CD4-positive, alpha-beta T cell (primary cell): ENCODE data around the gene ZNF804B. TPM values are rescaled to one million over a fixed set of nuclear protein-coding genes. Genes with fewer than 3 reads are reported as not detected.

Experiments
- ATAC-seq: fragments of 200-7000 bp; cut with Tn5 transposase; one replicate; pipeline ENCODE4 v1.10.0; 2022; ENCODE audit warnings: mild to moderate bottlenecking; ENCODE audit not compliant: poor library complexity
- CTCF ChIA-PET: fragments of 350-600 bp; sonication (Branson Sonifier 250); formaldehyde crosslinking; loops from one replicate; lab custom pipeline; 2021; ENCODE audit warnings: antibody characterized with exemption, inconsistent platforms; lab: Charles Lee
- POLR2A ChIA-PET: fragments of 350-600 bp; sonication (Branson Sonifier 250); formaldehyde crosslinking; loops from one replicate; lab custom pipeline; 2021; ENCODE audit warnings: antibody characterized with exemption, inconsistent platforms; lab: Charles Lee
- DNase-seq, 14 experiments: peaks; one replicate each; pipeline ENCODE4 v3.0.0-alpha.2; 2013 to 2020; ENCODE audit warnings: mixed read lengths in 2 of 14
- H3K27ac ChIP-seq, 2 donors: one replicate each; pipeline versions ENCODE4 v1.5.1 to v1.7.0; 2013; ENCODE audit warnings: low read length in 2 of 2, low read depth in 1 of 2, mild to moderate bottlenecking in 1 of 2
- H3K27me3 ChIP-seq, 2 experiments: 1 replicate in 1 of 2; 2 replicates in 1 of 2; pipeline versions ENCODE4 v1.6.1 to v1.7.0; 2013; ENCODE audit warnings: low read length in 2 of 2, control low read depth in 1 of 2, mild to moderate bottlenecking in 1 of 2, moderate library complexity in 1 of 2; ENCODE audit not compliant: insufficient read depth in 2 of 2, control insufficient read depth in 1 of 2
- H3K36me3 ChIP-seq: one replicate; pipeline ENCODE4 v1.6.1; 2013; ENCODE audit warnings: low read length, control low read depth; ENCODE audit not compliant: insufficient read depth
- H3K4me1 ChIP-seq: one replicate; pipeline ENCODE4 v1.6.1; 2013; ENCODE audit warnings: low read length, control low read depth; ENCODE audit not compliant: insufficient read depth
- H3K4me3 ChIP-seq: one replicate; pipeline ENCODE4 v1.5.1; 2013; ENCODE audit warnings: mild to moderate bottlenecking, low read length, moderate library complexity
- H3K9me3 ChIP-seq, 2 experiments: 1 replicate in 1 of 2; 2 replicates in 1 of 2; pipeline versions ENCODE4 v1.6.1 to v1.7.0; 2013; ENCODE audit warnings: low read length in 2 of 2, mild to moderate bottlenecking in 2 of 2, control low read depth in 1 of 2, moderate library complexity in 1 of 2; ENCODE audit not compliant: control insufficient read depth in 1 of 2, insufficient read depth in 1 of 2
- H3K27ac Mint-ChIP-seq: one replicate; pipeline ENCODE4 v1.8.0; 2020; ENCODE audit warnings: mixed read lengths
- H3K27me3 Mint-ChIP-seq: one replicate; pipeline ENCODE4 v1.8.0; 2021; ENCODE audit warnings: mixed read lengths
- H3K36me3 Mint-ChIP-seq: one replicate; pipeline ENCODE4 v1.8.0; 2021; ENCODE audit warnings: low read depth, mixed read lengths
- H3K4me1 Mint-ChIP-seq: one replicate; pipeline ENCODE4 v1.8.0; 2021; ENCODE audit warnings: low read depth, mixed read lengths
- H3K4me3 Mint-ChIP-seq: one replicate; pipeline ENCODE4 v1.8.0; 2020; ENCODE audit warnings: mild to moderate bottlenecking, mixed read lengths
- H3K9me3 Mint-ChIP-seq: one replicate; pipeline ENCODE4 v1.8.0; 2020; ENCODE audit warnings: mixed read lengths
- CTCF ChIP-seq: fragments of 200-600 bp; IDR thresholded peaks from one replicate; pipeline ENCODE4 v1.8.0; 2022; ENCODE audit warnings: antibody characterized with exemption, mild to moderate bottlenecking
- intact Hi-C, 2 experiments: fragments of 100-400 bp; cut with DNase I in 1 of 2; cut with micrococcal nuclease in 1 of 2; formaldehyde crosslinking; loops; one replicate each; pipeline versions ENCODE4 v1.15.1 to v1.9.0; 2023 to 2025; cut with DNase I, micrococcal nuclease
- total RNA-seq, 174 experiments: library from RNA in 2 of 174; stranded (reverse) in 2 of 174; gene quantifications; one replicate each; pipeline ENCODE4 v1.2.3 and lab custom pipeline; 2021 to 2026

Gene ZNF804B
- total RNA-seq, 2 experiments from 2014 or later = not detected

- Histone ChIP-seq H3K36me3 (no peaks in the 10 kb centered on the region), H3K27me3 (no peaks in the 10 kb centered on the region), H3K4me1 (no peaks in the 10 kb centered on the region), H3K9me3 (peaks cover 0 to 3% of the 10 kb centered on the region in 2 experiments), H3K4me3 (no peak overlapping the region), H3K27ac (no peak overlapping the region)
- ATAC-seq (no peak), DNase-seq (no peak)
- Mint-ChIP-seq H3K36me3 (no peaks in the 10 kb centered on the region), H3K9me3 (peaks cover 3% of the 10 kb centered on the region), H3K27me3 (no peaks in the 10 kb centered on the region), H3K4me3 (no peak overlapping the region), H3K27ac (no peak overlapping the region), H3K4me1 (no peaks in the 10 kb centered on the region)
- ChIA-PET CTCF (no interaction called here), POLR2A (no interaction called here)
- TF ChIP-seq CTCF = no peak
- intact Hi-C loops = no loop called here
Measured at GRCh38 chr7:89265631-89266030, 506.1 kb downstream of the ZNF804B start.

- CTCF ChIA-PET = no interaction called here
- Mint-ChIP-seq H3K9me3 (no peaks in the 10 kb centered on the region), H3K27me3 (no peaks in the 10 kb centered on the region), H3K4me1 (no peaks in the 10 kb centered on the region), H3K27ac (no peak overlapping the region), H3K36me3 (no peaks in the 10 kb centered on the region), H3K4me3 (no peak overlapping the region)
- no peaks in the 10 kb centered on the region for H3K36me3 ChIP-seq
- POLR2A ChIA-PET = no interaction called here
- no peak overlapping the region for H3K4me3 ChIP-seq
- intact Hi-C loops = no loop called here
- H3K4me1 ChIP-seq = no peaks in the 10 kb centered on the region
- DNase-seq = no peak
- no peaks in the 10 kb centered on the region for H3K27me3 ChIP-seq
- no peak for ATAC-seq
- no peak for TF ChIP-seq CTCF
- no peaks in the 10 kb centered on the region for H3K9me3 ChIP-seq
- H3K27ac ChIP-seq = no peak overlapping the region
Measured at GRCh38 chr7:89283302-89283701, 523.8 kb downstream of the ZNF804B start.

- H3K36me3 Mint-ChIP-seq = no peaks in the 10 kb centered on the region
- ATAC-seq (no peak), DNase-seq (no peak)
- intact Hi-C loops = no loop called here
- H3K4me1 Mint-ChIP-seq = no peaks in the 10 kb centered on the region
- H3K9me3 ChIP-seq = no peaks in the 10 kb centered on the region
- H3K4me3 ChIP-seq = no peak overlapping the region
- no peak overlapping the region for H3K27ac ChIP-seq
- H3K36me3 ChIP-seq = no peaks in the 10 kb centered on the region
- ChIA-PET CTCF (no interaction called here), POLR2A (no interaction called here)
- no peaks in the 10 kb centered on the region for H3K9me3 Mint-ChIP-seq
- H3K27me3 Mint-ChIP-seq = no peaks in the 10 kb centered on the region
- H3K27ac Mint-ChIP-seq = no peak overlapping the region
- no peak overlapping the region for H3K4me3 Mint-ChIP-seq
- no peaks in the 10 kb centered on the region for H3K27me3 ChIP-seq
- TF ChIP-seq CTCF = no peak
- no peaks in the 10 kb centered on the region for H3K4me1 ChIP-seq
Measured at GRCh38 chr7:89308535-89308934, 549.0 kb downstream of the ZNF804B start.
